IMR-90 (cell line): ENCODE results near the gene ADD3. TPM values are rescaled to one million over a fixed set of nuclear protein-coding genes. Genes with fewer than 3 reads are reported as not detected.

ENCODE experiments used
- ATAC-seq: fragments of 200-7000 bp; cut with Tn5 transposase; 2 replicates; pipeline ENCODE4 v1.9.1; 2020; ENCODE audit warnings: low read depth, mild to moderate bottlenecking, moderate library complexity
- BruUV-seq: library from RNA; stranded (reverse); fragments of 400-500 nt; replicated peaks from 2 replicates; lab custom pipeline; 2021; lab: Mats Ljungman, UMichigan
- CTCF ChIA-PET: fragments of 300-600 bp; formaldehyde crosslinking; extraction: SDS; loops from one replicate; lab custom pipeline; 2021; ENCODE audit warnings: antibody characterized with exemption; lab: Yijun Ruan, JAX
- POLR2A ChIA-PET: fragments of 300-600 bp; sonication (Branson Sonifier 250); formaldehyde crosslinking; loops from one replicate; lab custom pipeline; 2022; ENCODE audit warnings: antibody characterized with exemption; ENCODE audit not compliant: unreplicated experiment; lab: Charles Lee
- DNase-seq: peaks from one replicate; pipeline ENCODE4 v3.0.0; 2013
- H2AFZ ChIP-seq: replicated peaks from 2 replicates; pipeline ENCODE3; 2013; ENCODE audit warnings: low read length, mild to moderate bottlenecking; ENCODE audit not compliant: poor library complexity
- H2AK5ac ChIP-seq: 2 replicates; pipeline ENCODE4 v1.6.1; 2013; ENCODE audit warnings: low read depth, low read length, inconsistent platforms
- H2AK9ac ChIP-seq: replicated peaks from 2 replicates; pipeline ENCODE3; 2013; ENCODE audit warnings: mild to moderate bottlenecking, low read depth, low read length, moderate library complexity; ENCODE audit not compliant: poor library complexity
- H2BK120ac ChIP-seq: 2 replicates; pipeline ENCODE4 v1.6.1; 2013; ENCODE audit warnings: low read depth, low read length, inconsistent platforms
- H2BK15ac ChIP-seq: 3 replicates; pipeline ENCODE4 v1.6.1; 2013; ENCODE audit warnings: low read depth, low read length, inconsistent platforms
- H2BK20ac ChIP-seq: 2 replicates; pipeline ENCODE4 v1.6.1; 2013; ENCODE audit warnings: low read depth, mild to moderate bottlenecking, inconsistent platforms, low read length, moderate library complexity
- H2BK5ac ChIP-seq: 2 replicates; pipeline ENCODE4 v1.6.1; 2013; ENCODE audit warnings: mild to moderate bottlenecking, low read depth, low read length, inconsistent platforms; ENCODE audit not compliant: poor library complexity, severe bottlenecking
- H3K14ac ChIP-seq: replicated peaks from 2 replicates; pipeline ENCODE4 v1.6.1; 2013; ENCODE audit warnings: low read depth, low read length, inconsistent platforms
- H3K18ac ChIP-seq: 2 replicates; pipeline ENCODE4 v1.6.1; 2013; ENCODE audit warnings: low read depth, low read length, control low read depth
- H3K23ac ChIP-seq: 2 replicates; pipeline ENCODE4 v1.6.1; 2013; ENCODE audit warnings: low read depth, low read length, inconsistent platforms
- H3K27ac ChIP-seq: 2 replicates; pipeline ENCODE4 v1.5.1; 2013; ENCODE audit warnings: mild to moderate bottlenecking, control low read depth, low read length; ENCODE audit not compliant: insufficient read depth
- H3K27me3 ChIP-seq: 2 replicates; pipeline ENCODE4 v1.6.1; 2013; ENCODE audit warnings: low read length; ENCODE audit not compliant: control insufficient read depth, insufficient read depth
- H3K36me3 ChIP-seq: 2 replicates; pipeline ENCODE4 v1.6.1; 2013; ENCODE audit warnings: low read length, mixed read lengths; ENCODE audit not compliant: control insufficient read depth, insufficient read depth
- H3K4ac ChIP-seq: 2 replicates; pipeline ENCODE4 v1.6.1; 2013; ENCODE audit warnings: low read depth, low read length, inconsistent platforms
- H3K4me1 ChIP-seq: 2 replicates; pipeline ENCODE4 v1.6.1; 2013; ENCODE audit warnings: low read length, mixed read lengths; ENCODE audit not compliant: control insufficient read depth, insufficient read depth
- H3K4me2 ChIP-seq: 2 replicates; pipeline ENCODE4 v1.6.1; 2013; ENCODE audit warnings: low read depth, mild to moderate bottlenecking, control low read depth, low read length, moderate library complexity
- H3K4me3 ChIP-seq: 2 replicates; pipeline ENCODE4 v1.5.1; 2013; ENCODE audit warnings: low read depth, mild to moderate bottlenecking, control low read depth, low read length, moderate library complexity; ENCODE audit not compliant: insufficient read depth
- H3K56ac ChIP-seq: 2 replicates; pipeline ENCODE4 v1.6.1; 2013; ENCODE audit warnings: low read length, inconsistent platforms; ENCODE audit not compliant: insufficient read depth; ENCODE audit errors: extremely low read depth
- H3K79me1 ChIP-seq, 2 experiments: 2 replicates each; pipeline ENCODE4 v1.6.1; 2013; ENCODE audit warnings: low read length in 2 of 2, inconsistent platforms in 1 of 2, low read depth in 1 of 2
- H3K9ac ChIP-seq: 2 replicates; pipeline ENCODE4 v1.6.1; 2013; ENCODE audit warnings: low read depth, low read length, control low read depth
- H3K9me1 ChIP-seq: 2 replicates; pipeline ENCODE4 v1.6.1; 2013; ENCODE audit warnings: low read length, inconsistent platforms; ENCODE audit not compliant: insufficient read depth
- H3K9me3 ChIP-seq: 2 replicates; pipeline ENCODE4 v1.6.1; 2013; ENCODE audit warnings: low read length; ENCODE audit not compliant: control insufficient read depth, insufficient read depth
- H4K20me1 ChIP-seq: 2 replicates; pipeline ENCODE4 v1.6.1; 2013; ENCODE audit warnings: low read length, inconsistent platforms; ENCODE audit not compliant: insufficient read depth
- H4K5ac ChIP-seq: 2 replicates; pipeline ENCODE4 v1.6.1; 2013; ENCODE audit warnings: mild to moderate bottlenecking, low read depth, low read length, control low read depth
- H4K8ac ChIP-seq, 2 experiments: 2 replicates each; pipeline ENCODE4 v1.6.1; 2013; ENCODE audit warnings: low read depth in 2 of 2, low read length in 2 of 2, control low read depth in 1 of 2, inconsistent platforms in 1 of 2
- H4K91ac ChIP-seq: 2 replicates; pipeline ENCODE4 v1.6.1; 2013; ENCODE audit warnings: low read depth, low read length, inconsistent platforms; ENCODE audit not compliant: insufficient read depth
- FOS ChIP-seq: fragments of 150-350 bp; IDR thresholded peaks from 2 replicates; pipeline ENCODE4 v1.6.1; 2016; ENCODE audit warnings: low read depth, low read length
- MXI1 ChIP-seq: IDR thresholded peaks from 2 replicates; pipeline ENCODE4 v1.6.1; 2012; ENCODE audit warnings: low read depth, mild to moderate bottlenecking, low read length, moderate library complexity, borderline replicate concordance
- WGBS, 2 experiments: methylation state at CpG; one replicate each; pipeline versions ENCODE4 v1.1.5 to v1.1.7; 2013; ENCODE audit warnings: missing lambda C conversion rate in 2 of 2; ENCODE audit not compliant: insufficient read length in 1 of 2; ENCODE audit errors: extremely low coverage in 2 of 2; 5-methylcytosine and 5-hydroxymethylcytosine counted together
- dilution Hi-C: fragments of 300-500 bp; cut with HindIII; formaldehyde crosslinking; loops from one replicate; pipeline ENCODE4 v1.14.3; 2018; ENCODE audit warnings: low sequenced_read_pairs; ENCODE audit not compliant: unreplicated experiment
- in situ Hi-C: fragments of 300-500 bp; cut with MboI; formaldehyde crosslinking; loops from 3 replicates; pipeline ENCODE4 v1.14.3; 2019; ENCODE audit warnings: low sequenced_read_pairs, inconsistent platforms, mixed read lengths
- intact Hi-C: fragments of 100-400 bp; cut with micrococcal nuclease; formaldehyde crosslinking; loops from 2 replicates; pipeline ENCODE4 v1.10.0; 2022
- polyA plus RNA-seq, 3 experiments: library from polyadenylated mRNA; depleted of rRNA; stranded (reverse); fragments of >200 nt; gene quantifications; 2 replicates each; pipeline ENCODE4 v1.2.3, GENCODE V29; 2012; ENCODE audit warnings: low replicate concordance in 1 of 3
- total RNA-seq: library from RNA; depleted of rRNA; stranded (reverse); fragments of >200 nt; gene quantifications from 2 replicates; pipeline ENCODE4 v1.2.3, GENCODE V29; 2012

ADD3 gene
- total and polyA plus RNA-seq, 2 of the 4 experiments (the other 2 are of a cell fraction), result 138 to 212 TPM

- no peaks in the 10 kb centered on the region for H4K20me1 ChIP-seq
- no peaks in the 10 kb centered on the region for H3K9me3 ChIP-seq
- TF ChIP-seq FOS, result no peak
- TF ChIP-seq MXI1, result no peak
- no peak overlapping the region for H2AFZ ChIP-seq
- H3K14ac ChIP-seq, result 0 out of 2 replicates have a peak overlapping the region, but pooled peaks have one; percentile 14
- no peak overlapping the region for H3K56ac ChIP-seq
- ATAC-seq, result no peak
- 79% methylated on average over 2 of the region's 5 CpGs; no CpG with 5 or more reads in 1 of the 2 experiments for WGBS, 2 experiments
- H3K9ac ChIP-seq, result no peak overlapping the region
- H3K18ac ChIP-seq, result no peak overlapping the region
- H3K4me1 ChIP-seq, result peaks cover 3% of the 10 kb centered on the region; the same call in 1 of the 2 replicates
- no peak overlapping the region for H2BK15ac ChIP-seq
- H3K4ac ChIP-seq, result 0 out of 2 replicates have a peak overlapping the region, but pooled peaks have one; percentile 9
- no peak overlapping the region for H4K91ac ChIP-seq
- no peak overlapping the region for H4K8ac ChIP-seq
- H3K27ac ChIP-seq, result no peak overlapping the region
- H3K79me1 ChIP-seq, result no peaks in the 10 kb centered on the region
- H3K4me2 ChIP-seq, result no peak overlapping the region
- no peak overlapping the region for H3K23ac ChIP-seq
- H3K9me1 ChIP-seq, result no peaks in the 10 kb centered on the region; the same call in 1 of the 2 replicates
- H2BK20ac ChIP-seq, result no peak overlapping the region
- no peak overlapping the region for H2BK120ac ChIP-seq
- intact Hi-C loops (no loop called here), dilution Hi-C loops (no loop called here), in situ Hi-C loops (no loop called here)
- no peak overlapping the region for H3K4me3 ChIP-seq
- H3K36me3 ChIP-seq, result no peaks in the 10 kb centered on the region
- no peaks in the 10 kb centered on the region for H3K27me3 ChIP-seq
- CTCF ChIA-PET, result no interaction called here
- no peak overlapping the region for H2AK9ac ChIP-seq
- DNase-seq, result no peak
- no peak overlapping the region for H2BK5ac ChIP-seq
- no peak overlapping the region for H4K5ac ChIP-seq
- no TSS peak for BruUV-seq
- peak overlapping the region; percentile 40 for H2AK5ac ChIP-seq
- POLR2A ChIA-PET, result no interaction called here
Observed at GRCh38 chr10:109994711-109995577, 12.8 kb upstream of the ADD3 start.
